Subcutaneous adipose tissue (tissue), 4 donors: ENCODE measurements around the gene MNX1. TPM values are rescaled to one million over a fixed set of nuclear protein-coding genes. Genes with fewer than 3 reads are reported as not detected.

Experiments
- CTCF ChIP-seq: fragments of 450-650 bp; IDR thresholded peaks from one replicate; pipeline ENCODE4 v1.5.1; 2016; ENCODE audit warnings: low read depth, mild to moderate bottlenecking, control low read depth, antibody characterized with exemption, moderate library complexity
- total RNA-seq, 4 donors: library from RNA; depleted of rRNA; stranded (reverse); fragments of >200 nt; gene quantifications; one replicate each; pipeline ENCODE4 v1.1.0, GENCODE V29; 2016

Gene MNX1
- total RNA-seq, 4 donors from 2014 or later: 0.17 TPM; not detected in 3

DNA sequence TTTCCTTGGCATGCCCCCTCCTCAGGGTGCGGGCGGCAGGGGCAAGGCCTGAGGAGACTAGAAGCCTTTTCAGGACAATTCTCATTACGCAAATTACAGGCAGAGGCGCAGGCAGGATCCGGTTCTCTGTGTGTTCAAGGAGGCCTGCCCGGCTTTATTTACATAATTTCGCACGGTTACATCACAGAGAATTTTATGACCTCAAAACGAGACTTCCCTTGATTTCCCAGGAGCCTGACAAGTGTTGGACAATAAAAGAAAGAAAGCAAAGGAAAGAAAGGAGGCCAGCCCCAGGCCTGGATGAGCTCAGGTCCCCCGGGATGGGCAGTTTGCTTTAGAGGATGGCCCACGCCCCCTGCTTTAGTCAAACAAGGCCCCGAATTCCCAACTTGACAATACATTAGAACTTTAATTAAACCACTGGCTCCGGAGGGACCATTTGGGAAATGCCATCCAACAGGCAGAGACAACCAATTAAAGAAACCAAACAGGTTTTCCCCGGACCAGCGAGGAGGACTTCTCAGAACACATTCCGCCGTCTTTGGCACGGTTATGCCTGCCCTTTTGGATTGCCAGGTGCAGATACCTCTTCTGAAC lies 2.9 kb downstream of the MNX1 start:
- no peak for TF ChIP-seq CTCF

DNA sequence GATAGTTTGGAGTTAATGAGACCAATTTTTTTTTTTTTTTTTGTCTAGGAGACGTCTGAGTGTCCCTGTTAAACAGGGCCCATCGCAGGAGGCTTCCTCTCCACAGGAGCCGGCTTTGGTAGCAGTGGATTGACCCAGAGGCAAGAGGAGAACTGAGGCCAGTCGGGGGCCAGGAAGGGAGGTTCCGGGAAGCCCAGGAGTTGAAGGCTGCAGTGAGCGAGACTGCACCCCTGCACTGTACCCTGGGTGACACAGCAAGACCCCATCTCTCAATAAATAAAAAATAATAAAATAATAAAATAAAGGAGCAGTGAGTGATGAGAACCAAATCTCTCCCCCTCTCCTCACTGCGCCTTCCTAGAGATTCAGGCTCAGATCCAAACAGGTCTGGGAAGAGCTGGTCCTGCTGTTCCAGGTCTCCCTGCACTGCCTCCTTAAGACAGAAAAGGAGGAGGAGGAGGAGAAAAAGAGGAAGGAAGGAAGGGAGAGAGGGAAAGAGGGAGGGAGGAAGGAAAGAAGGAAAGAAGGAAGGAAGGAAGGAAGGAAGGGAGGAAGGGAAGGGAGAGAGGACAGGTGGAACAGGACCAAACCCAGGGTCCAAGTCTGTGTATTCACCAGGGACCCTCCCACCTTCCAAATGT lies 3.5 kb downstream of the MNX1 start:
- TF ChIP-seq CTCF: no peak

- TF ChIP-seq CTCF: no peak
Measured at GRCh38 chr7:157006205-157006747, 4.2 kb downstream of the MNX1 start.

- TF ChIP-seq CTCF: no peak
Measured at GRCh38 chr7:157005456-157006204, 4.8 kb downstream of the MNX1 start.

GRCh38 chr7:157004521-157005455 lies 5.7 kb downstream of the MNX1 start:
- TF ChIP-seq CTCF: no peak

DNA sequence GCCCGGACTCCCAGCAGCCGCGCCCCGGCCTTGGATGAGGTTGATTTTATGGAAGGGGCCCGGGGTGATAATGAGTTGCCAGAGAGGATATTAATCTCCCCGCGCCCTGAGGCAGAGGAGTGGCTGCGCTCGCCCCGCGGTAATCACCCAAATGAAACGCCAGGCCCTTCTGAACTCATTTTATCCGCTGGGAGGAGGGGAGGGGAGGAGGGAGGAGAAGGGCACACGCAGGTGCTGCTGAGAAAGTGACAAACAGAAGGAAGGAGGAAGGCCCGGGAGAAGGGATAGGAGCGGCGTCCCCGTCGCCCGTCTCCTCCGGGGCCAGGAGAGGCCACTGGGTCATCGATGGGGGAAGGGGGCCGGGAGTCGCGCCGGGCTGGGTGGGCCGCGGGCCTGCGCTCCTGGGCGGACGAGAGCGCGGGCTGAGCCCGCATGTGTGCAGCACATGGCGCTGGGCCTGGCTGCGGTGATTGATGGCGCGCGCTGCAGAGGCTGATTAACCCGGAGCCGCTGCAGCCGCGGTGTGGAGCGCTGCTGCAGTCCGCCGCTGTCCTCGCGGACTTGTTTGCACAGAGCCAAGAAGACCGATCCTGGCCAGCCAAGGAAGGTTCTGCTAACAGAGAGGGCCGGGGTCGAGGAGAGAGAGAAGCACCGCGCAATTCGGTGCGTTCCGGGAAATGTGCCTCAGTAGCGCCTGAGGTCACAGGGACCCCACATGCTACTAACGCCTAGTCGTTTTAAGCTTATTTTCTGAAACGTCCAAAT lies 6.5 kb downstream of the MNX1 start:
- no peak for TF ChIP-seq CTCF
